Duodenal mucosa (tissue), 2 donors: ENCODE measurements around the gene C12orf60.

Source experiments
- H3K27ac ChIP-seq: one replicate; pipeline ENCODE4 v1.7.0; 2013; ENCODE audit warnings: low read depth, low read length
- H3K27me3 ChIP-seq, 2 donors: one replicate each; pipeline ENCODE4 v1.7.0; 2013; ENCODE audit warnings: low read length in 2 of 2, control low read depth in 1 of 2; ENCODE audit not compliant: insufficient read depth in 2 of 2, control insufficient read depth in 1 of 2
- H3K36me3 ChIP-seq, 2 donors: one replicate each; pipeline ENCODE4 v1.7.0; 2013; ENCODE audit warnings: low read length in 2 of 2, control low read depth in 1 of 2; ENCODE audit not compliant: insufficient read depth in 2 of 2, control insufficient read depth in 1 of 2
- H3K4me1 ChIP-seq, 2 donors: one replicate each; pipeline ENCODE4 v1.7.0; 2013; ENCODE audit warnings: low read length in 2 of 2, control low read depth in 1 of 2; ENCODE audit not compliant: insufficient read depth in 2 of 2, control insufficient read depth in 1 of 2
- H3K4me3 ChIP-seq, 2 donors: one replicate each; pipeline ENCODE4 v1.7.0; 2013; ENCODE audit warnings: low read length in 2 of 2, low read depth in 1 of 2
- H3K9ac ChIP-seq, 2 donors: one replicate each; pipeline ENCODE4 v1.7.0; 2013; ENCODE audit warnings: low read length in 2 of 2, low read depth in 1 of 2
- H3K9me3 ChIP-seq, 2 donors: one replicate each; pipeline ENCODE4 v1.7.0; 2013; ENCODE audit warnings: low read length in 2 of 2, control low read depth in 1 of 2; ENCODE audit not compliant: control insufficient read depth in 1 of 2

Gene C12orf60

DNA sequence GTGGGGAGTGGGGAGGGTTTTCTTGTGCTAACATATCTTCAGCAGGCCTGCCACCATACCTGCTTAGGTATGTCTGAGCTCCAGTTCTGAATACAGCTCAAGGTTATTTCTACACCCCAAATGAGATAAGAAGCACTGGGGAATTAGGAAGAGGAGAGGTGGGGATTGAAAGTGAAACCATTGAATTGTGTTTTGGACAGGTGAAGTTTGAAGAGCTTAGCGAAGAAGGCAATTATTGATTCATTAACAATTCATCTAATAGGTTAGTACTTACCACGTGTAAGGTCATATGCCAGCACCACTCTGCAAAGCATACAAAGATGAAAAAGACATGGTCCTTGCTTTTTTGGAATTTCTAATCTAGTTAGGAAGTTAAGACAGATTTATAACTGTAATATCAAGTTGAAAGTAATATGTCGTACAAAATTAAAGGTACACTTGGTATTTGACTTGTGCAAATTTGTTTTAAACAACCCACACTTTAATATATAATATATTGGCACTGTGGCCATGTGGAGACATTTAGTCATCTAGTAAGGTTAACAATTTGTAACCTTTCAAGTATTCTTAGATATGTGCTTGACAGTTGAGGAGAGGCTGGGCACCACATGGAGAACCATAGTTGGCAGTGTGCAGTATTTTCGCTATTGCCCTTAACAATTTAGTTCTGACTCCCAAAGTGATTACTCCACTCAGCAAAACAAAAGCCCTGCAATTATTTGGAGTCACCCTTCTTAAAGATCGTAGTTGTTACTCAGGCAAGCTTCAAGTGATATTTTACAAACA is 6.9 kb downstream of the C12orf60 start:
- Histone ChIP-seq H3K27ac (no peak overlapping the region), H3K27me3 (no peaks in the 10 kb centered on the region), H3K36me3 (no peaks in the 10 kb centered on the region), H3K4me1 (no peaks in the 10 kb centered on the region), H3K9ac (no peak overlapping the region), H3K9me3 (no peaks in the 10 kb centered on the region), H3K4me3 (no peak overlapping the region)

DNA sequence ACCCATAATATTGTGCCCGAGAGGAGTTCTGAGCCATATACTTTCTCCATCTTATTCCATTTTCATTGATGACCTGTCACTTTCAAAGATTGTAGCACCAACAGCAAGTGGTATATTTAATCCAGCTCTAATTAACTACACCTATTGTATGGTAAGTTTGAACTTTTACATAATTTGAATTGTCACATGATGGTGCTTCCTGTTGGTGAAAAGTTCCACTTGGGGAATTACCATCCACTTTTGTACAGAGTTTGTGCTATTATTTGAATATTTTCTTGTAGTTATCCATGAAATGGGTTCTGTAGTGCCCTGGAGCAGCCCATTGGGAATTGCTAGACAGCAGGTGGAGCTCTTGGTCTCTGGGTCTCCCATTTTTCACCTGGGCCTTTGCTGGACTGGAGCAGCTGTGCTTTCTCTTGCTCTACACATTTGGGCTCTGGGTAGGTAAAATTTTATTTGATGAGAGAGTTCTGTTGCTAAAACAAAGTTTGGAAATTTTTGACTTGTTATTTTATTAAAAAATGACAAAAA is 7.5 kb downstream of the C12orf60 start:
- Histone ChIP-seq H3K36me3 (no peaks in the 10 kb centered on the region), H3K9me3 (no peaks in the 10 kb centered on the region), H3K9ac (no peak overlapping the region), H3K27ac (no peak overlapping the region), H3K4me3 (no peak overlapping the region), H3K4me1 (no peaks in the 10 kb centered on the region), H3K27me3 (no peaks in the 10 kb centered on the region)

DNA sequence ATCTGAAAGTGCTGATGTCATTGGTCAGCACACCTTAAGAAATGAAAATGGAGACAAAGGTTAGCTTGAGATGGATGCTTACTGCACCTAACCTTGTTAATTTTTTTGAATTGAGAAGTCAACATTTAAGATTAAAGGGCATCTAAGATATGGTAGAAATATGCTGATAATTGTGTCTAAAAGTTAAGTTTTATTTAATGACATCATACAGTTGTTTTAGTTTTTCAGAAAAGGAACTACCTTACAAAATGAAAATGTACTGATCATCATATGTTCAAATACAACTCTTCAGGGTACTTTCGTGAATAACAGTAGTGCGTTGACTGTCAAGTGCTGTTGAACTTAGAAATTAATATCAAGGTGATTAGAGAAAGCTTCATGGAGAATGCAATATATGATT is 8.0 kb downstream of the C12orf60 start:
- Histone ChIP-seq H3K27ac (no peak overlapping the region), H3K4me3 (no peak overlapping the region), H3K27me3 (no peaks in the 10 kb centered on the region), H3K36me3 (no peaks in the 10 kb centered on the region), H3K9me3 (no peaks in the 10 kb centered on the region), H3K4me1 (no peaks in the 10 kb centered on the region), H3K9ac (no peak overlapping the region)

GRCh38 chr12:14814014-14814413 is 10.5 kb downstream of the C12orf60 start, which contains the start of gene SMCO3:
SMCO3 (minus strand) TSS chr12:14814182; CDS start chr12:14806680, 7,502 bp downstream.
- H3K9me3 ChIP-seq = no peaks in the 10 kb centered on the region
- no peak within 1 kb of the TSS for H3K27ac ChIP-seq
- H3K36me3 ChIP-seq = no peaks in the 10 kb centered on the region
- H3K4me3 ChIP-seq = no peak within 1 kb of the TSS
- no peak within 1 kb of the TSS for H3K9ac ChIP-seq
- H3K4me1 ChIP-seq = no peaks in the 10 kb centered on the region
- no peaks in the 10 kb centered on the region for H3K27me3 ChIP-seq

GRCh38 chr12:14824012-14824634 is 20.7 kb downstream of the C12orf60 start:
- no peaks in the 10 kb centered on the region for H3K36me3 ChIP-seq
- H3K9me3 ChIP-seq = no peaks in the 10 kb centered on the region
- no peaks in the 10 kb centered on the region for H3K27me3 ChIP-seq
- H3K27ac ChIP-seq = no peak overlapping the region
- H3K9ac ChIP-seq = no peak overlapping the region
- H3K4me3 ChIP-seq = no peak overlapping the region
- H3K4me1 ChIP-seq = no peaks in the 10 kb centered on the region

GRCh38 chr12:14825256-14825655 is 21.8 kb downstream of the C12orf60 start:
- no peak overlapping the region for H3K4me3 ChIP-seq
- H3K9ac ChIP-seq = no peak overlapping the region
- no peak overlapping the region for H3K27ac ChIP-seq
- H3K36me3 ChIP-seq = no peaks in the 10 kb centered on the region
- H3K9me3 ChIP-seq = no peaks in the 10 kb centered on the region
- H3K27me3 ChIP-seq = no peaks in the 10 kb centered on the region
- H3K4me1 ChIP-seq = no peaks in the 10 kb centered on the region

DNA sequence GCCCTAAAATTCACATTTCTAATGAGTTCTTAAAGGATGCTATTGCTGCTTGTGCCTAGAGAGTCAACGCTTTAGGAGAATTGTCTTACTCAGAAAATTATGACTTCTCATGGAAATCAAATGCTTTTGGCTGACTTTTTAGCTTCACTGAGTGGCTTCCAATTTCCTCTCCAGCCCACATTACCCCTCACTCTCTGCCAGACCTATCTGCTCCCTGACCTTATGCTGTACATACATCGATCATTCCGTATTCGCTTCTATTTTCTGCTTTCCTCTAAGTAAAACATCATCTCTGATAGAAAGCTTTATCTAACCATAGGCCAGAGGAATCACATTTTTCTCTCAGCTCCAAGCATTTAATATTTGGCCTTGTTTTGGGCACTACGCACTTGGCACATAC is 23.0 kb downstream of the C12orf60 start:
- H3K9me3 ChIP-seq = no peaks in the 10 kb centered on the region
- no peaks in the 10 kb centered on the region for H3K36me3 ChIP-seq
- H3K27ac ChIP-seq = no peak overlapping the region
- no peak overlapping the region for H3K4me3 ChIP-seq
- H3K27me3 ChIP-seq = no peaks in the 10 kb centered on the region
- H3K9ac ChIP-seq = no peak overlapping the region
- H3K4me1 ChIP-seq = no peaks in the 10 kb centered on the region

DNA sequence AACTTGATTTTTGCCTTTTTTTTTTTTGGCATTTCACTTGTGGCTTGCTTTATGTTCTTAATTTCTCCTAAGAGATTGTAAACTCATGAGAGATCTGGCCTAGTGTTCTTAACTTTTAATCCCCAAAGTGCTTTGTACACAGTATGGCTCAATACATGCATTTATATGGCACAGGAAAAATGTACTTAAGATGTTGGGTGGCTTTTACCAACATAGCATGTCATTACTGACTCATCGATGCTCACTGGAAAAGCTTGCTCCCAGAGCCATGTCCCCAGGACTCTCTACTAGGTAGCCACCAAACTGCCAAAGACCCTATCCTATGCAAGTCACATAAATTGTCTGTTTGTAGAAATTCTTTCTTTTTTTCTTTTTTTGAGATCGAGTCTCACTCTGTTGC is 23.6 kb downstream of the C12orf60 start:
- no peaks in the 10 kb centered on the region for H3K9me3 ChIP-seq
- no peak overlapping the region for H3K4me3 ChIP-seq
- no peaks in the 10 kb centered on the region for H3K36me3 ChIP-seq
- H3K27ac ChIP-seq = no peak overlapping the region
- H3K4me1 ChIP-seq = no peaks in the 10 kb centered on the region
- no peak overlapping the region for H3K9ac ChIP-seq
- no peaks in the 10 kb centered on the region for H3K27me3 ChIP-seq

DNA sequence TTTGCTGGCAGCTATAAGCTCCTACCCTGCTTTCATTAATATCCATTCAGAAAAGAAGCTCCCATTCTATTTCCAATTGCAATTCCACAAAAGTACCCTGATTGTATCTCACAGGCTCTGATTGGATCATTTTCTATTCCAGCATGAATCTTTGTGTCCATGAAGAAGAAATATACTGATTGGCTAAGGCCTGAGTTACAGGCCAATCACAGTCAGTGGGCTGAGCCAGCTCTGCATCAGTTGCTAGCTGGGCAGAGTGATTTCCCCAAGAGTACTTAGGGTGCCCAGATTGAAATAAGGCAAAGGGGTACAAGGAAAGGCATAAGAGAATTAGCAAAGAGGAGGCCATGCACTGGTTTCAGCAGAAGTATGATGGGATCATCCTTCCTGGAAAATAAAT is 25.4 kb downstream of the C12orf60 start:
- Histone ChIP-seq H3K9me3 (no peaks in the 10 kb centered on the region), H3K27me3 (no peaks in the 10 kb centered on the region), H3K36me3 (no peaks in the 10 kb centered on the region), H3K4me3 (no peak overlapping the region), H3K9ac (no peak overlapping the region), H3K4me1 (no peaks in the 10 kb centered on the region), H3K27ac (no peak overlapping the region)

DNA sequence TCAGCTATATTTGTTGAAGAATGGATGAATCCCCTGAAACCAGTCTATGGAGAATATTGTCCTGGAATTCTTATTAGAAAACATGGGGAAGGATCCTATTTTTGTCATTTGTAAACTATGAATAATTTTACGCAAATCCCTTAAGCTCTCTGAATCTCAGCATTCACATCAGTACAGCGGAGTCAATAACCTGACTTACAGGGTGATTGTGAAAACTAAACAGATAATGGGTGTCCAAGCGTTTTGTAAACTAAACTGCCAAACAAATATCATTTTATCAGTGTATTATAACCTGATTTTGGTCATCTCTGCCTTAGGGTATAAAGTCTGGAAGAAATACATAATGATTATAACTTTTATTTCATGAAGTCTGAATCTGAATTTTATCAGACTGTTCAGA is 29.9 kb downstream of the C12orf60 start:
- no peaks in the 10 kb centered on the region for H3K36me3 ChIP-seq
- no peaks in the 10 kb centered on the region for H3K27me3 ChIP-seq
- no peak overlapping the region for H3K9ac ChIP-seq
- H3K27ac ChIP-seq = no peak overlapping the region
- H3K9me3 ChIP-seq = no peaks in the 10 kb centered on the region
- H3K4me3 ChIP-seq = no peak overlapping the region
- no peaks in the 10 kb centered on the region for H3K4me1 ChIP-seq
